ENCODE results near the gene DDX1. TPM values are rescaled to one million over a fixed set of nuclear protein-coding genes. Genes with fewer than 3 reads are reported as not detected.

Gene DDX1
- total RNA-seq, 4 donors from 2014 or later = 63.0 to 85.6 (median 75.2) TPM

GRCh38 chr2:15661295-15661569 is 69.6 kb downstream of the DDX1 start:
- intact Hi-C loops (cut with DNase I) = no loop called here
- DNase-seq = no peak
- H3K4me3 ChIP-seq (replicated peaks in 1 of 3) = no peak overlapping the region
- no peaks in the 10 kb centered on the region for H3K36me3 ChIP-seq
- no peak overlapping the region for H3K27ac ChIP-seq
- no peaks in the 10 kb centered on the region for H3K27me3 ChIP-seq
- no peaks in the 10 kb centered on the region for H3K4me1 ChIP-seq
- TF ChIP-seq POLR2A (IDR thresholded peaks at IDR 0.05) = no peak
- TF ChIP-seq, protein P1, sequence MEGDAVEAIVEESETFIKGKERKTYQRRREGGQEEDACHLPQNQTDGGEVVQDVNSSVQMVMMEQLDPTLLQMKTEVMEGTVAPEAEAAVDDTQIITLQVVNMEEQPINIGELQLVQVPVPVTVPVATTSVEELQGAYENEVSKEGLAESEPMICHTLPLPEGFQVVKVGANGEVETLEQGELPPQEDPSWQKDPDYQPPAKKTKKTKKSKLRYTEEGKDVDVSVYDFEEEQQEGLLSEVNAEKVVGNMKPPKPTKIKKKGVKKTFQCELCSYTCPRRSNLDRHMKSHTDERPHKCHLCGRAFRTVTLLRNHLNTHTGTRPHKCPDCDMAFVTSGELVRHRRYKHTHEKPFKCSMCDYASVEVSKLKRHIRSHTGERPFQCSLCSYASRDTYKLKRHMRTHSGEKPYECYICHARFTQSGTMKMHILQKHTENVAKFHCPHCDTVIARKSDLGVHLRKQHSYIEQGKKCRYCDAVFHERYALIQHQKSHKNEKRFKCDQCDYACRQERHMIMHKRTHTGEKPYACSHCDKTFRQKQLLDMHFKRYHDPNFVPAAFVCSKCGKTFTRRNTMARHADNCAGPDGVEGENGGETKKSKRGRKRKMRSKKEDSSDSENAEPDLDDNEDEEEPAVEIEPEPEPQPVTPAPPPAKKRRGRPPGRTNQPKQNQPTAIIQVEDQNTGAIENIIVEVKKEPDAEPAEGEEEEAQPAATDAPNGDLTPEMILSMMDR (IDR thresholded peaks at IDR 0.05) = no peak
- no peaks in the 10 kb centered on the region for H3K9me3 ChIP-seq
- 83 to 85% methylated on average over 2 of the region's 2 CpGs for WGBS, 2 donors

DNA sequence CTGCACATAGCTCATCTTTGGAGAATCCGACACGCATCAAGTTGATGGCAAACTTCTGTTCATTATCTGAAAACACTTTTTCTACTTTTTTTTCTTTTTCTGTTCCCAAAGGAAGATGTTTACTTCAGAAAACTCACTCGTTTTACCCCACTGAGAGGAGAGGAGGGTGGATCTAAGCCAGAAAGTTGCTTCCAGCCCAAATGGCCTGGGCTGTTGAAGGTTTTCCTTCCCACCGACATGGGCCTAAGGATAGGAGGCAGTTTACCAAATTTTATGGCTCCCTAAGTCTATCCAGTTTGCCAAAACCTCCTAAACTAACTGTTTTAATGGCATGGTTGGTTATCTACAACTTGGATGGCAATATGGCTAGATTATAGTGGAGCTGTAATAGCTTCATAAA is 70.4 kb downstream of the DDX1 start:
- H3K27ac ChIP-seq = no peak overlapping the region
- H3K27me3 ChIP-seq = no peaks in the 10 kb centered on the region
- intact Hi-C loops (cut with DNase I) = no loop called here
- 79 to 87% methylated on average over 4 of the region's 4 CpGs for WGBS, 2 donors
- no peak overlapping the region for H3K4me3 ChIP-seq (replicated peaks in 1 of 3)
- no peak for TF ChIP-seq POLR2A (IDR thresholded peaks at IDR 0.05)
- TF ChIP-seq, protein P1 (IDR thresholded peaks at IDR 0.05) = no peak
- no peaks in the 10 kb centered on the region for H3K36me3 ChIP-seq
- peaks cover 0 to 7% of the 10 kb centered on the region in 2 donors for H3K4me1 ChIP-seq
- DNase-seq = no peak
- H3K9me3 ChIP-seq = no peaks in the 10 kb centered on the region

DNA sequence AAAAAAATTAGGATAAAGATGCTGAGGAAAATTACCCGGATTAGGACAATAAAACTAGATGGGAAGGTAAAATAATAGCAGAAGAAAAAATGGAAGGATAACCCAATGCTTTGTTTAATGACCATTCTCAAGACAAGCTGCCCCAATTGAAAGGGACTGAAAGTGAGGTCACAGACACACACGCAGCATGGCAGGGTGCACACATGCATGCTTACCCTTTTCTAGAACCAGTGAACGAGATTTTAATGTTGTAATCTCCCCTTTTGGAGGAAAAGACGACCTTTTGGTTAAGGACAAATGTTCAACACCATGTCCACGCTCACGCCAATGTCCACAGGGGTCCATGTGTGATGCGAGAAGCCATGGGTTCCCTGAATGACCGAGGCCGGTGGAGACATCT is 70.9 kb downstream of the DDX1 start:
- H3K4me1 ChIP-seq = peaks cover 0 to 10% of the 10 kb centered on the region in 2 donors
- H3K27ac ChIP-seq = no peak overlapping the region
- no peak for DNase-seq
- TF ChIP-seq, protein P1 (IDR thresholded peaks at IDR 0.05) = no peak
- TF ChIP-seq POLR2A (IDR thresholded peaks at IDR 0.05) = no peak
- H3K36me3 ChIP-seq = no peaks in the 10 kb centered on the region
- H3K4me3 ChIP-seq (replicated peaks in 1 of 3) = no peak overlapping the region
- WGBS, 2 donors = 93 to 98% methylated on average over 9 of the region's 9 CpGs
- no peaks in the 10 kb centered on the region for H3K27me3 ChIP-seq
- no peaks in the 10 kb centered on the region for H3K9me3 ChIP-seq
- intact Hi-C loops (cut with DNase I) = no loop called here

GRCh38 chr2:15663802-15664201 is 72.1 kb downstream of the DDX1 start:
- H3K4me1 ChIP-seq = peaks cover 3 to 16% of the 10 kb centered on the region in 2 donors
- DNase-seq = no peak
- H3K9me3 ChIP-seq = no peaks in the 10 kb centered on the region
- TF ChIP-seq POLR2A (IDR thresholded peaks at IDR 0.05) = no peak
- TF ChIP-seq, protein P1 (IDR thresholded peaks at IDR 0.05) = no peak
- H3K36me3 ChIP-seq = no peaks in the 10 kb centered on the region
- 95% methylated on average over 4 of the region's 4 CpGs for WGBS, 2 donors
- intact Hi-C loops (cut with DNase I) = no loop called here
- H3K4me3 ChIP-seq (replicated peaks in 1 of 3) = no peak overlapping the region
- H3K27me3 ChIP-seq = no peaks in the 10 kb centered on the region
- H3K27ac ChIP-seq = no peak overlapping the region

GRCh38 chr2:15664273-15665066 is 72.8 kb downstream of the DDX1 start:
- Histone ChIP-seq H3K9me3 (no peaks in the 10 kb centered on the region), H3K27me3 (no peaks in the 10 kb centered on the region), H3K4me3 (replicated peaks in 1 of 3) (no peak overlapping the region), H3K4me1 (peaks cover 4 to 20% of the 10 kb centered on the region in 2 donors), H3K27ac (no peak overlapping the region), H3K36me3 (no peaks in the 10 kb centered on the region)
- intact Hi-C loops (cut with DNase I) = no loop called here
- TF ChIP-seq, protein P1 (IDR thresholded peaks at IDR 0.05) = no peak
- TF ChIP-seq POLR2A (IDR thresholded peaks at IDR 0.05) = no peak
- 83 to 91% methylated on average over 31 of the region's 31 CpGs for WGBS, 2 donors
- no peak for DNase-seq
